Activated CD4-positive, alpha-beta T cell treated with anti-CD3 and anti-CD28 coated beads, Interleukin-2, amount 50 U/mL, for 4 hours (primary cell): ENCODE data around the gene C20orf141.
"Not testable (repeated sequence)": the region's sequence is repeated elsewhere in the genome, so short reads cannot be mapped to it uniquely, and the experiment has no call there.

Experiments used
- DNase-seq, 2 experiments: peaks; one replicate each; pipeline ENCODE4 v3.0.0-alpha.2; 2020

The C20orf141 gene, protein sequence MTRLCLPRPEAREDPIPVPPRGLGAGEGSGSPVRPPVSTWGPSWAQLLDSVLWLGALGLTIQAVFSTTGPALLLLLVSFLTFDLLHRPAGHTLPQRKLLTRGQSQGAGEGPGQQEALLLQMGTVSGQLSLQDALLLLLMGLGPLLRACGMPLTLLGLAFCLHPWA

GRCh38 chr20:2814587-2815051 is at the start of gene C20orf141:
TSS of gene C20orf141 (plus strand) at chr20:2814987. CDS start at chr20:2815185, 198 bp downstream.
- DNase-seq, result no peak

- no peak for DNase-seq
Measured at GRCh38 chr20:2767768-2768631, 46.8 kb upstream of the C20orf141 start.

DNA sequence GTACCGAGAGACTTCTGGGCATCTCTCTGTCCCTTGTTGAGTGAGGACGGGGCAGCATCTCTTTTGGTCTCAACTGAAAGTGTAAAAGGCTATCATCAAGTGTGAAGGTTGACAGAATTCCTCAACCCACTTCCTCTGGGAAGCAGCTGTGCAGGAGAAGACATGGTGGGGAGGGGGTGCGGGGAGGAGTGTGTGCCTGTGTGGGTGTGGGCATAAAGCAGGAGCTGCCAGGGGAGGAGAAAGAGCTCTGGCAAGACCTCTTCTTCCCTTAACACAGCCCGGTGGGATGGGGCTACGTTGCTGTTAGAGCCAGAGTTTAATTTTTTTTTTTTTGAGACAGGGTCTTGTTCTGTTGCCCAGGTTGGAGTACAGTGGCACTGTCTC is 46.2 kb upstream of the C20orf141 start:
- no peak for DNase-seq

DNA sequence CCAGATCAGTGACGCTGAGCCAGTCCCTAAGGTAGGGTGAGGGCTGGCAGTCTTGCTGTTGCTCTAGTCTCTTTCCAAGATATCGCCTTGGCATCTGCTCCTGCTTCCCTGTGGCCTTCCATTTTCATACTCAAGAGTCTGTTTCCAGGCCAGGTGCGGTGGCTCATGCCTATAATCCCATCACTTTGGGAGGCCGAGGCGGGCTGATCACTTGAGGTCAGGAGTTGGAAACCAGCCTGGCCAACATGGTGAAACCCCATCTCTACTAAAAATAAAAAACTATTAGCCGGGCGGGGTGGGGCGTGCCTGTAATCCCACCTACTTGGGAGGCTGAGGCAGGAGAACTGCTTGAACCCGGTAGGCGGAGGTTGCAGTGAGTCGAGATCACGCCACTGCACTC is 44.7 kb upstream of the C20orf141 start:
- DNase-seq, result not testable (repeated sequence)

GRCh38 chr20:2771631-2772080 is 43.1 kb upstream of the C20orf141 start:
- DNase-seq, result no peak

- no peak for DNase-seq
Measured at GRCh38 chr20:2773812-2774211, 41.0 kb upstream of the C20orf141 start.

GRCh38 chr20:2775139-2775538 is 39.6 kb upstream of the C20orf141 start:
- no peak for DNase-seq

DNA sequence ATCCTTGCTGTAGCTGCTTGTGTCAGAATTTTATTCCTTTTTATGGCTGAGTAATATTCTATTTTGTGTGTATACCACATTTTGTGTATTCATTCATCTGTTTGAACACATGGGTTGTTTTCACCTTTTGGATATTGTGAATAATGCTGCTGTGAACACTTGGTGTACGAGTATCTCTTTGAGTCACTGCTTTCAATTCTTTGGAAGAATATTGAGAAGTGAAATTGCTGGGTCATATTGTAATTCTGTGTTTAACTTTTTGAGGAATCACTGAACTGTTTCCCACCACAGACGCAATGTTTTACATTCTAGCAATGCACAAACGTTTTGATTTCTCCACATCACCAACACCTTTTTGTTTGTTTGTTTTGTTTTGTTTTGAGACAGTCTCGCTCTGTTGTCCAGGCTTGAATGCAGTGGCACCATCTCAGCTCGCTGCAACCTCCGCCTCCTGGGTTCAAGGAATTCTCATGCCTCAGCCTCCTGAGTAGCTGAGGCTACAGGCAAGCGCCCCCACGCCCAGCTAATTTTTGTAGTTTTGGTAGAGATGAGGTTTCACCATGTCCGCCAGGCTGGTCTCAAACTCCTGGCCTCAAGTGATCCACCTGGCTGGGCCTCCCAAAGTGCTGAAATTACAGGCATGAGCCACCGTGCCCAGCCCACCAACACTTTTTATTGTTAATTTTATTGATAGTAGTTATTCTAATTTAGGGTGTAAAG is 36.0 kb upstream of the C20orf141 start:
- no peak for DNase-seq

DNA sequence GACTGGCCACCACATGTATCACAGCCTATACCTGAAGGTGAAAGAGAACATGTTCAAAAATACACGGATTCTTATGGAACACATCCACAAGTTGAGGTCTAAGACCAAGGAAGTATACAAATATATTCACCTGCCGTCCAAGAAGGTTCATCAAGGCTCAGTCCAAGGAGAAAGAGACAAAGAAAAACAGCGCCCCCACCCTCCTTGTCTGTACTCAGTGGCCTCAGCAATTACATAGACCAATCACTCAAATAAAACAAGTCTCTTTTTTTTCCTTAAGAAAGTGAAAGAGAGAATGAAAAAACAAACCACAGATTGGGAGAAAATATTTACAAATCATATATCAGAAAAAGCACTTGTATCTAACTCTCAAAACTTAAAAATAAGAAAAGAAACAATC is 33.8 kb upstream of the C20orf141 start:
- DNase-seq, result no peak

- DNase-seq, result no peak
Measured at GRCh38 chr20:2783908-2784566, 30.8 kb upstream of the C20orf141 start.

- DNase-seq, result no peak
Measured at GRCh38 chr20:2793471-2793870, 21.3 kb upstream of the C20orf141 start.

- DNase-seq, result no peak
Measured at GRCh38 chr20:2794202-2794748, 20.5 kb upstream of the C20orf141 start.

DNA sequence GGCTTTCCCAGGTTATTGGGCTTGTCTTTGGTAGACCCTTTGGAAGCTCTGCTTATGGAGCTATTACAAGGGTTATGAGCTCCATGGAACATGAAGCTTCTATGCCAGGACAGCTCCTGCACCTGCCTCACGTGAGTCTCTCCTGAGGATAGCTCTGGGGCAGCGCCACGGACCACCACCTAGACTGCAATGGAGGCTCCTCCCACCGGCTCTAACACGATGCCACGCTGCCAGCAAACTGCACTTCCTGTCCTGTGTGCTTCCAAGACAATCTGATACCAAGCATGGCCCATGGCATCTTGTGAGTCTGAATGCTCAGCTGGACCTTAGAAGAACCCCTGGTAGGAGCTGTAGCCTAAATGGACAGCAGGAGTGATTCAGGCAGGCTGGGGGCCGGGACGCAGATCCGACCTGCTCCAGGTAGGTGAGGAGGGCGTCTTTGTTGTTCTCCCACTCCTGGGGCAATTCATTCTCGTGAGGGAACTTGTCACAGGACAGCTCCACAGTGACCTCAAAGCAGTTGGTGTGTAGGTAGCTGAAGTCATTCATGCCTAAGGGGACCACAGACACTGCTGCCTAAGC is 19.8 kb upstream of the C20orf141 start:
- no peak for DNase-seq

GRCh38 chr20:2795451-2795850 is 19.3 kb upstream of the C20orf141 start:
- no peak for DNase-seq

- DNase-seq, result no peak
Measured at GRCh38 chr20:2796011-2796660, 18.7 kb upstream of the C20orf141 start.

GRCh38 chr20:2797136-2797983 is 17.4 kb upstream of the C20orf141 start:
- DNase-seq, result no peak

DNA sequence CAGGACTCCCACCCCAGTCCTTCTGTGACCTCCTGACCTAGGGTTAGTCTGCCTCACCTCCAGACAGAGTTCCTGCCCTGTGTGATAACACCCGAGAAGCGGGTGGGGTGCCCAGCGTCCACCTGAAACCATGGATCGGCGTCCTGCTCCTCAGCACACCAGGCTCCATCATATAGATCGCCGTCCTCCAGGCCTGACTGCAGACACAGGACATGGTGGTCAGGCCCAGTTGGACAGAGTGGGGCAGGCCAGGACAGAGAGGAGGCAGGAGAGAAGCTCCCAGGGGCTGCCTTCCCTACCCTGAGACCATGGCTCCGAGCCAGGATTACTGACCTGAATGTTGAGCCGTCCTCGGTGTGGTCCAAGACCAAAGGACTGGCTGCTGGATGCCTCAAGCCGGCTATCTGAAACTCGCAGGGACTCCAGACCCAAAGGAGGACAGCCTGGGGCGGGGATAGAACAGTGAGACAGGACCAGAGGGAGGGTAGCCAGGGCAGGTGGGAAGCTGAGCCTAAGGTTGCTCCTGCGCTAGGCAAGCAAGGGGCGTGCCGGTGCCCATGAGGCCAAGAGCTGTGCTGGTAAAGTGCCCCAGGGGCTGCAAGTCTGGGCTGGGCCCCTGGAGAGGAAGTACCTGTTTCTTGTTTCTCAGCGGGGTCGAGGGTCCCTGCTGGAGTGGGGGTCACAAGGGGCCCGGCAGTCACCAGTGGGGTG is 16.5 kb upstream of the C20orf141 start:
- DNase-seq, result no peak

- no peak for DNase-seq
Measured at GRCh38 chr20:2798814-2799213, 16.0 kb upstream of the C20orf141 start.

DNA sequence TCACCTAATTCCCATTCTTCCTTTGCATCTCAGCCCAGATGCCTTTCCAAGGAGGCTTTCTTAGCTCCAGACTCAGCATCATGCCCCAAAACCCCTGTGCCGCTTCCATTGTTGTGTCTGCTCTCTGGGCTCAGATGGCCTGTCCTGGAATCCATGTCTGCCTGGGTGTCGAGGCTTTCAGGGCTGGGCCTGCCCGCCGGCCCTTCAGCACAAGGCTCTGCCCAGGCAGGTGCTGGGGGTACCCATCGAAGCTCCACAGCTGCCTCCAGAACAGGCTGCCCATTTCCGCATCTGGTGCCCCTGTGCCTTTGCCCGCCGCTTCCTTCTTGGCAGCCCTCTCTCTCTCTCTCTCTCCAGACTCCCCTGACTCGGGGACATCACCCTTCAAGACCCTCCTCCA is 15.5 kb upstream of the C20orf141 start:
- DNase-seq, result no peak
